Measurements from ENCODE around the gene BTF3L4.

DNA sequence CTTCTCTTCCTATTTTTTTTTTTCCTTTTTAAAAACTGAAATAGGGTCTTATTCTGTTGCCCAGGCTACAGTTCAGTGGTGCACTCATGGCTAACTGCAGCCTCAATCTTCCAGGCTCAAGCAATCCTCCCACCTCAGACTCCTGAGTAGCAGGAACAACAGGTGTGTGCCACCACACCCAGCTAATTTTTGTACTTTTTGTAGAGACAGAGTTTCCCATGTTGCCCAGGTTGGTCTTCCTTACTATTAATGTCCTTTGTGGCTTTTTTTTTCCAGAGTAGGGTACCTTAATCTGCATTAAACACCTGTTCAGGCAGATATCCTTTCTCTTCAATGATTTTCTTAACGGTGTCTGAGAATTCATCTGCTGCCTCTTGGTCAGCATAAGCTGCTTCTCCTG, 18.2 kb upstream of the BTF3L4 start:
- TF ChIP-seq, protein P1, sequence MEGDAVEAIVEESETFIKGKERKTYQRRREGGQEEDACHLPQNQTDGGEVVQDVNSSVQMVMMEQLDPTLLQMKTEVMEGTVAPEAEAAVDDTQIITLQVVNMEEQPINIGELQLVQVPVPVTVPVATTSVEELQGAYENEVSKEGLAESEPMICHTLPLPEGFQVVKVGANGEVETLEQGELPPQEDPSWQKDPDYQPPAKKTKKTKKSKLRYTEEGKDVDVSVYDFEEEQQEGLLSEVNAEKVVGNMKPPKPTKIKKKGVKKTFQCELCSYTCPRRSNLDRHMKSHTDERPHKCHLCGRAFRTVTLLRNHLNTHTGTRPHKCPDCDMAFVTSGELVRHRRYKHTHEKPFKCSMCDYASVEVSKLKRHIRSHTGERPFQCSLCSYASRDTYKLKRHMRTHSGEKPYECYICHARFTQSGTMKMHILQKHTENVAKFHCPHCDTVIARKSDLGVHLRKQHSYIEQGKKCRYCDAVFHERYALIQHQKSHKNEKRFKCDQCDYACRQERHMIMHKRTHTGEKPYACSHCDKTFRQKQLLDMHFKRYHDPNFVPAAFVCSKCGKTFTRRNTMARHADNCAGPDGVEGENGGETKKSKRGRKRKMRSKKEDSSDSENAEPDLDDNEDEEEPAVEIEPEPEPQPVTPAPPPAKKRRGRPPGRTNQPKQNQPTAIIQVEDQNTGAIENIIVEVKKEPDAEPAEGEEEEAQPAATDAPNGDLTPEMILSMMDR (IDR thresholded peaks at IDR 0.05) = no peak
- TF ChIP-seq POLR2A (IDR thresholded peaks at IDR 0.05) = no peak

Data from adrenal gland (tissue), 5 donors.